ENCODE results near the gene IRGC.

DNA sequence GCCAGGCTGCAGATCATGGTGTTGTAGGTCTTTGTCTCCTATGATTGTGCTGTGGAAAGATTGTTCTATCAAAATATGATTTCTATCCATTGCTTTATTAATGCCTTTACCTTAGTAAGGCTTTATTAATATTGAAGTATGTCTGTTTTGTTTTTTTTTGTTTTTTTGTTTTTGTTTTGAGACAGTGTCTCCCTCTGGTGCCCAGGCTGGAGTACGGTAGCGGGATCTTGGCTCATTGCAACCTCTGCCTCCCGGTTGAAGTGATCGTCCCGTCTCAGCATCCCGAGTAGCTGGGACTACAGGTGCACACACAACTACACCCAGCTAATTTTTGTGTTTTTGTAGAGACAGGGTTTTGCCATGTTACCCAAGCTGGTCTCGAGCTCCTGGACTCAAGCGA is 7.7 kb downstream of the IRGC start:
- TF ChIP-seq, protein P1, sequence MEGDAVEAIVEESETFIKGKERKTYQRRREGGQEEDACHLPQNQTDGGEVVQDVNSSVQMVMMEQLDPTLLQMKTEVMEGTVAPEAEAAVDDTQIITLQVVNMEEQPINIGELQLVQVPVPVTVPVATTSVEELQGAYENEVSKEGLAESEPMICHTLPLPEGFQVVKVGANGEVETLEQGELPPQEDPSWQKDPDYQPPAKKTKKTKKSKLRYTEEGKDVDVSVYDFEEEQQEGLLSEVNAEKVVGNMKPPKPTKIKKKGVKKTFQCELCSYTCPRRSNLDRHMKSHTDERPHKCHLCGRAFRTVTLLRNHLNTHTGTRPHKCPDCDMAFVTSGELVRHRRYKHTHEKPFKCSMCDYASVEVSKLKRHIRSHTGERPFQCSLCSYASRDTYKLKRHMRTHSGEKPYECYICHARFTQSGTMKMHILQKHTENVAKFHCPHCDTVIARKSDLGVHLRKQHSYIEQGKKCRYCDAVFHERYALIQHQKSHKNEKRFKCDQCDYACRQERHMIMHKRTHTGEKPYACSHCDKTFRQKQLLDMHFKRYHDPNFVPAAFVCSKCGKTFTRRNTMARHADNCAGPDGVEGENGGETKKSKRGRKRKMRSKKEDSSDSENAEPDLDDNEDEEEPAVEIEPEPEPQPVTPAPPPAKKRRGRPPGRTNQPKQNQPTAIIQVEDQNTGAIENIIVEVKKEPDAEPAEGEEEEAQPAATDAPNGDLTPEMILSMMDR (IDR thresholded peaks at IDR 0.05): peak; percentile 48
- no peak for TF ChIP-seq POLR2A (IDR thresholded peaks at IDR 0.05; ENCODE audit: low read length)
- peak; percentile 68 for TF ChIP-seq SMC3 (IDR thresholded peaks at IDR 0.05)
- TF ChIP-seq POLR2AphosphoS2 (conservative IDR thresholded peaks at IDR 0.05; ENCODE audit: low read length): no peak
- no peak for TF ChIP-seq FOXS1 (CRISPR knock-in tag; IDR thresholded peaks at IDR 0.05)
- no peak for TF ChIP-seq RCOR1 (IDR thresholded peaks at IDR 0.05; ENCODE audit: low read depth, low read length)
- TF ChIP-seq CEBPB (IDR thresholded peaks at IDR 0.05): no peak
- no peak for TF ChIP-seq JUNB (IDR thresholded peaks at IDR 0.05)
- no peak for TF ChIP-seq NFE2L2 (conservative IDR thresholded peaks at IDR 0.05; ENCODE audit: low read length)
- peak; percentile 63 to 66 for TF ChIP-seq RAD21 (conservative IDR thresholded peaks at IDR 0.05 in 1 of 2, IDR thresholded peaks at IDR 0.05 in 1 of 2)
- no peak for TF ChIP-seq ELK1 (IDR thresholded peaks at IDR 0.05; ENCODE audit: low read depth, low read length)
- TF ChIP-seq, protein P2, sequence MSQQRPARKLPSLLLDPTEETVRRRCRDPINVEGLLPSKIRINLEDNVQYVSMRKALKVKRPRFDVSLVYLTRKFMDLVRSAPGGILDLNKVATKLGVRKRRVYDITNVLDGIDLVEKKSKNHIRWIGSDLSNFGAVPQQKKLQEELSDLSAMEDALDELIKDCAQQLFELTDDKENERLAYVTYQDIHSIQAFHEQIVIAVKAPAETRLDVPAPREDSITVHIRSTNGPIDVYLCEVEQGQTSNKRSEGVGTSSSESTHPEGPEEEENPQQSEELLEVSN (IDR thresholded peaks at IDR 0.05; ENCODE audit: borderline replicate concordance, low read depth): no peak
- TF ChIP-seq USF2 (IDR thresholded peaks at IDR 0.05): no peak
